GM23338 (cell line): Measurements from ENCODE around the gene BTG3. TPM values are rescaled to one million over a fixed set of nuclear protein-coding genes. Genes with fewer than 3 reads are reported as not detected.

Experiments used
- ATAC-seq: fragments of 200-7000 bp; cut with Tn5 transposase; 3 replicates; pipeline ENCODE4 v1.9.1; 2020
- DNase-seq: peaks from one replicate; pipeline ENCODE4 v3.0.0-alpha.2; 2015; ENCODE audit warnings: low spot score
- H2AFZ ChIP-seq: fragments of 200-600 bp; sonication (generic); 2 replicates; pipeline ENCODE4 v1.8.0; 2016; ENCODE audit warnings: antibody characterized with exemption, mild to moderate bottlenecking, moderate library complexity
- H3F3A ChIP-seq: fragments of 200-600 bp; sonication (generic); replicated peaks from 2 replicates; pipeline ENCODE4 v1.8.0; 2017; ENCODE audit warnings: antibody characterized with exemption, mixed run types, low read depth
- H3K27ac ChIP-seq: fragments of 200-600 bp; sonication (generic); 2 replicates; pipeline ENCODE4 v1.6.1; 2016; ENCODE audit warnings: low read depth
- H3K27me3 ChIP-seq: fragments of 200-600 bp; sonication (generic); 2 replicates; pipeline ENCODE4 v1.8.0; 2016; ENCODE audit warnings: mild to moderate bottlenecking, mixed run types, moderate library complexity; ENCODE audit not compliant: insufficient read depth
- H3K36me3 ChIP-seq: fragments of 200-600 bp; sonication (generic); 2 replicates; pipeline ENCODE4 v1.8.0; 2016; ENCODE audit warnings: mild to moderate bottlenecking; ENCODE audit not compliant: insufficient read depth
- H3K4me1 ChIP-seq: fragments of 200-600 bp; sonication (generic); 2 replicates; pipeline ENCODE4 v1.8.0; 2016; ENCODE audit warnings: mild to moderate bottlenecking, moderate library complexity; ENCODE audit not compliant: insufficient read depth
- H3K4me2 ChIP-seq: fragments of 200-600 bp; sonication (generic); 2 replicates; pipeline ENCODE4 v1.7.1; 2017; ENCODE audit warnings: mixed run types
- H3K4me3 ChIP-seq: fragments of 200-600 bp; sonication (generic); 2 replicates; pipeline ENCODE4 v1.6.1; 2016; ENCODE audit warnings: mixed run types
- H3K79me2 ChIP-seq: fragments of 200-600 bp; sonication (generic); replicated peaks from 2 replicates; pipeline ENCODE4 v1.8.0; 2017; ENCODE audit warnings: mild to moderate bottlenecking; ENCODE audit not compliant: insufficient read depth
- H3K9me2 ChIP-seq: fragments of 200-600 bp; sonication (generic); 2 replicates; pipeline ENCODE4 v1.8.0; 2017; ENCODE audit not compliant: insufficient read depth
- H4K20me1 ChIP-seq: fragments of 200-600 bp; sonication (generic); replicated peaks from 2 replicates; pipeline ENCODE4 v1.8.0; 2017; ENCODE audit warnings: mild to moderate bottlenecking; ENCODE audit not compliant: insufficient read depth
- H3K27ac Mint-ChIP-seq: 2 replicates; pipeline ENCODE4 v1.8.0; 2020; ENCODE audit warnings: inconsistent platforms, mild to moderate bottlenecking, moderate library complexity, mixed read lengths
- H3K27me3 Mint-ChIP-seq: 3 replicates; pipeline ENCODE4 v1.8.0; 2022; ENCODE audit warnings: low read depth, mild to moderate bottlenecking, moderate library complexity, mixed read lengths, inconsistent platforms; ENCODE audit not compliant: insufficient read depth, poor library complexity
- H3K36me3 Mint-ChIP-seq: 3 replicates; pipeline ENCODE4 v1.8.0; 2021; ENCODE audit warnings: low read depth, mild to moderate bottlenecking, inconsistent platforms, moderate library complexity, mixed read lengths
- H3K4me1 Mint-ChIP-seq: 3 replicates; pipeline ENCODE4 v1.8.0; 2020; ENCODE audit warnings: mild to moderate bottlenecking, inconsistent platforms, mixed read lengths
- H3K4me3 Mint-ChIP-seq: 3 replicates; pipeline ENCODE4 v1.8.0; 2021; ENCODE audit warnings: moderate library complexity, mild to moderate bottlenecking, inconsistent platforms, mixed read lengths
- H3K9me3 Mint-ChIP-seq: 3 replicates; pipeline ENCODE4 v1.8.0; 2020; ENCODE audit warnings: moderate library complexity, mild to moderate bottlenecking, inconsistent platforms, mixed read lengths
- CREB1 ChIP-seq: fragments of 250-450 bp; sonication (Bioruptor Pico); IDR thresholded peaks from 2 replicates; pipeline ENCODE4 v1.5.0; 2020; ENCODE audit warnings: low read depth, mild to moderate bottlenecking, moderate library complexity
- EZH2 ChIP-seq: fragments of 200-600 bp; sonication (generic); IDR thresholded peaks from one replicate; pipeline ENCODE4 v1.8.0; 2017; ENCODE audit warnings: antibody characterized with exemption, mild to moderate bottlenecking, low read depth; ENCODE audit not compliant: unreplicated experiment
- EZH2phosphoT487 ChIP-seq: fragments of 200-600 bp; sonication (generic); IDR thresholded peaks from one replicate; pipeline ENCODE4 v1.8.1; 2018; ENCODE audit warnings: antibody characterized with exemption; ENCODE audit not compliant: unreplicated experiment
- JUNB ChIP-seq: IDR thresholded peaks from one replicate; pipeline ENCODE4 v1.6.1; 2016; ENCODE audit warnings: antibody characterized with exemption; ENCODE audit not compliant: unreplicated experiment
- NANOG ChIP-seq: IDR thresholded peaks from 2 replicates; pipeline ENCODE4 v1.6.1; 2016; ENCODE audit warnings: antibody characterized with exemption, borderline replicate concordance
- POLR2AphosphoS5 ChIP-seq: IDR thresholded peaks from 2 replicates; pipeline ENCODE4 v1.6.1; 2016; ENCODE audit warnings: antibody characterized with exemption, low read depth
- STAT1 ChIP-seq: IDR thresholded peaks from one replicate; pipeline ENCODE4 v1.6.1; 2016; ENCODE audit warnings: antibody characterized with exemption; ENCODE audit not compliant: unreplicated experiment
- ZNF114 ChIP-seq: fragments of 250-450 bp; sonication (Bioruptor Pico); IDR thresholded peaks from 2 replicates; pipeline ENCODE4 v1.5.0; 2020; ENCODE audit warnings: mild to moderate bottlenecking, moderate library complexity
- ZNF331 ChIP-seq: fragments of 250-450 bp; sonication (Bioruptor Pico); IDR thresholded peaks from 2 replicates; pipeline ENCODE4 v1.5.0; 2020; ENCODE audit warnings: low read depth, mild to moderate bottlenecking, moderate library complexity
- polyA plus RNA-seq: library from polyadenylated mRNA; unstranded; fragments of >200 nt; fragmentation: Nextera tagmentation; extraction: Ambion mirVana; gene quantifications from 2 replicates; pipeline ENCODE4 v1.2.1, GENCODE V29; 2016
- total RNA-seq: library from RNA; depleted of rRNA; stranded (reverse); fragments of >200 nt; shearing (Covaris generic); gene quantifications from 2 replicates; pipeline ENCODE4 v1.2.3, GENCODE V29; 2014
- TF ChIP-seq, protein P1 (sequence below), 2 experiments: fragments of 200-600 bp in 1 of 2; sonication (generic) in 1 of 2; conservative IDR thresholded peaks; 2 replicates each; pipeline versions ENCODE4 v1.5.1 to v1.6.1; 2016 to 2017; ENCODE audit warnings: antibody characterized with exemption in 2 of 2, low read depth in 2 of 2, mild to moderate bottlenecking in 2 of 2, moderate library complexity in 1 of 2
- TF ChIP-seq, protein P2 (sequence below): IDR thresholded peaks from one replicate; pipeline ENCODE4 v1.6.1; 2018; ENCODE audit warnings: antibody characterized with exemption; ENCODE audit not compliant: unreplicated experiment
- TF ChIP-seq, protein P3 (sequence below): IDR thresholded peaks from 2 replicates; pipeline ENCODE4 v1.6.1; 2016; ENCODE audit warnings: antibody characterized with exemption

BTG3 gene
- total and polyA plus RNA-seq, 2 experiments from 2014 or later: 24.0 to 43.8 TPM

DNA sequence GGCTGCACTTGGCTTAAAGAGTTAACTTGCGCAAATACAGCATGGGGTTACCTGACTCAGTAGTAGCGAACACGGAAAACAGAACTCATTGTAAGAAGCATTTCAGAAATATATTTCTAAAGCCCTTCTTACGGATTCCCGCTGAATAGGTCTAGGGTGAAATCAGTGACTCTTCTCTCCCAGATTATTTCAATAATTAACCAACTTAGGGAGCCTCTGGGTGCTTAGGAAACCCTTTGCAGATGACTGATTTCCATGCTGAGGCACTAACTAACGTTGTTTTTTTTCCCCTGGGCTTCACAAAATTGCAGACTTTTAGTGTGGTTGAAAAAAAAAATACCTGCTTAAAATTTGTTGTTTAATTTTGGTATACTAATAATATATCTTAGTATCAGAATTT, 40.3 kb downstream of the BTG3 start (continued):
- TF ChIP-seq, protein P1, sequence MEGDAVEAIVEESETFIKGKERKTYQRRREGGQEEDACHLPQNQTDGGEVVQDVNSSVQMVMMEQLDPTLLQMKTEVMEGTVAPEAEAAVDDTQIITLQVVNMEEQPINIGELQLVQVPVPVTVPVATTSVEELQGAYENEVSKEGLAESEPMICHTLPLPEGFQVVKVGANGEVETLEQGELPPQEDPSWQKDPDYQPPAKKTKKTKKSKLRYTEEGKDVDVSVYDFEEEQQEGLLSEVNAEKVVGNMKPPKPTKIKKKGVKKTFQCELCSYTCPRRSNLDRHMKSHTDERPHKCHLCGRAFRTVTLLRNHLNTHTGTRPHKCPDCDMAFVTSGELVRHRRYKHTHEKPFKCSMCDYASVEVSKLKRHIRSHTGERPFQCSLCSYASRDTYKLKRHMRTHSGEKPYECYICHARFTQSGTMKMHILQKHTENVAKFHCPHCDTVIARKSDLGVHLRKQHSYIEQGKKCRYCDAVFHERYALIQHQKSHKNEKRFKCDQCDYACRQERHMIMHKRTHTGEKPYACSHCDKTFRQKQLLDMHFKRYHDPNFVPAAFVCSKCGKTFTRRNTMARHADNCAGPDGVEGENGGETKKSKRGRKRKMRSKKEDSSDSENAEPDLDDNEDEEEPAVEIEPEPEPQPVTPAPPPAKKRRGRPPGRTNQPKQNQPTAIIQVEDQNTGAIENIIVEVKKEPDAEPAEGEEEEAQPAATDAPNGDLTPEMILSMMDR (conservative IDR thresholded peaks at IDR 0.05; ENCODE audit: low read depth in 2 of 2): no peak
- no peak for TF ChIP-seq POLR2AphosphoS5

DNA sequence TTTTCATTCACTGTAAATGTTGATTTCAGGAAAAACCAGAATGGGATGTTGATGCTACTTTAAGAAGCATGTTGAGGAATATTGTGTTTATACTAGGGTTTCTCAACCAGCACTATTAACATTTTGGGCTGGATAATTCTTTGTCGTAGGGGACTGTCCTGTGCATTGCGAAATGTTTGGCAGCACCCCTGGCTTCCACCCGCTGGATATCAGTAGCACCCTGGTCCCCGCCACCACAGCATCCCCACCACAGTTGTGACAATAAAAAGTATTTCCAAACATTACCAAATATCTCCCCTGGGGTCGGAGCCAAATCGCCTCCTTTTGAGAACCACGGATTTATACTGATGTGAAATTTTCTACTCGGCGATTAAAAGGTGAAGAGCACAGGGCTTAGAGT, 41.9 kb downstream of the BTG3 start:
- Mint-ChIP-seq H3K4me1 (peaks cover 3% of the 10 kb centered on the region; the same call in 1 of the 3 replicates), H3K9me3 (no peaks in the 10 kb centered on the region), H3K27me3 (no peaks in the 10 kb centered on the region), H3K36me3 (peaks cover 15% of the 10 kb centered on the region; the same call in 2 of the 3 replicates), H3K4me3 (no peak overlapping the region), H3K27ac (no peak overlapping the region)
- no peak overlapping the region for H3K27ac ChIP-seq
- no peaks in the 10 kb centered on the region for H3K36me3 ChIP-seq
- H3K4me3 ChIP-seq: no peak overlapping the region
- no peaks in the 10 kb centered on the region for H3F3A ChIP-seq
- H3K4me2 ChIP-seq: no peak overlapping the region
- H3K4me1 ChIP-seq: no peaks in the 10 kb centered on the region
- no peak overlapping the region for H2AFZ ChIP-seq
- H3K9me2 ChIP-seq: no peaks in the 10 kb centered on the region
- no peak for DNase-seq
- H4K20me1 ChIP-seq: peaks cover 24% of the 10 kb centered on the region
- H3K27me3 ChIP-seq: no peaks in the 10 kb centered on the region
- peaks cover 43% of the 10 kb centered on the region for H3K79me2 ChIP-seq
- no peak for ATAC-seq
- TF ChIP-seq, protein P2, sequence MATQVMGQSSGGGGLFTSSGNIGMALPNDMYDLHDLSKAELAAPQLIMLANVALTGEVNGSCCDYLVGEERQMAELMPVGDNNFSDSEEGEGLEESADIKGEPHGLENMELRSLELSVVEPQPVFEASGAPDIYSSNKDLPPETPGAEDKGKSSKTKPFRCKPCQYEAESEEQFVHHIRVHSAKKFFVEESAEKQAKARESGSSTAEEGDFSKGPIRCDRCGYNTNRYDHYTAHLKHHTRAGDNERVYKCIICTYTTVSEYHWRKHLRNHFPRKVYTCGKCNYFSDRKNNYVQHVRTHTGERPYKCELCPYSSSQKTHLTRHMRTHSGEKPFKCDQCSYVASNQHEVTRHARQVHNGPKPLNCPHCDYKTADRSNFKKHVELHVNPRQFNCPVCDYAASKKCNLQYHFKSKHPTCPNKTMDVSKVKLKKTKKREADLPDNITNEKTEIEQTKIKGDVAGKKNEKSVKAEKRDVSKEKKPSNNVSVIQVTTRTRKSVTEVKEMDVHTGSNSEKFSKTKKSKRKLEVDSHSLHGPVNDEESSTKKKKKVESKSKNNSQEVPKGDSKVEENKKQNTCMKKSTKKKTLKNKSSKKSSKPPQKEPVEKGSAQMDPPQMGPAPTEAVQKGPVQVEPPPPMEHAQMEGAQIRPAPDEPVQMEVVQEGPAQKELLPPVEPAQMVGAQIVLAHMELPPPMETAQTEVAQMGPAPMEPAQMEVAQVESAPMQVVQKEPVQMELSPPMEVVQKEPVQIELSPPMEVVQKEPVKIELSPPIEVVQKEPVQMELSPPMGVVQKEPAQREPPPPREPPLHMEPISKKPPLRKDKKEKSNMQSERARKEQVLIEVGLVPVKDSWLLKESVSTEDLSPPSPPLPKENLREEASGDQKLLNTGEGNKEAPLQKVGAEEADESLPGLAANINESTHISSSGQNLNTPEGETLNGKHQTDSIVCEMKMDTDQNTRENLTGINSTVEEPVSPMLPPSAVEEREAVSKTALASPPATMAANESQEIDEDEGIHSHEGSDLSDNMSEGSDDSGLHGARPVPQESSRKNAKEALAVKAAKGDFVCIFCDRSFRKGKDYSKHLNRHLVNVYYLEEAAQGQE: no peak
- TF ChIP-seq EZH2 (no peak), NANOG (no peak), JUNB (no peak), ZNF114 (no peak), EZH2phosphoT487 (no peak), POLR2AphosphoS5 (no peak), ZNF331 (CRISPR knock-in tag) (no peak), STAT1 (no peak), CREB1 (no peak)
- TF ChIP-seq, protein P3, sequence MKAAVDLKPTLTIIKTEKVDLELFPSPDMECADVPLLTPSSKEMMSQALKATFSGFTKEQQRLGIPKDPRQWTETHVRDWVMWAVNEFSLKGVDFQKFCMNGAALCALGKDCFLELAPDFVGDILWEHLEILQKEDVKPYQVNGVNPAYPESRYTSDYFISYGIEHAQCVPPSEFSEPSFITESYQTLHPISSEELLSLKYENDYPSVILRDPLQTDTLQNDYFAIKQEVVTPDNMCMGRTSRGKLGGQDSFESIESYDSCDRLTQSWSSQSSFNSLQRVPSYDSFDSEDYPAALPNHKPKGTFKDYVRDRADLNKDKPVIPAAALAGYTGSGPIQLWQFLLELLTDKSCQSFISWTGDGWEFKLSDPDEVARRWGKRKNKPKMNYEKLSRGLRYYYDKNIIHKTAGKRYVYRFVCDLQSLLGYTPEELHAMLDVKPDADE: no peak
- TF ChIP-seq, protein P1 (conservative IDR thresholded peaks at IDR 0.05; ENCODE audit: low read depth in 2 of 2): no peak
